MCF 10A (cell line): ENCODE results near the gene SGCE. TPM values are rescaled to one million over a fixed set of nuclear protein-coding genes. Genes with fewer than 3 reads are reported as not detected.

ENCODE experiments used
- BruUV-seq: library from RNA; stranded (reverse); fragments of 400-500 nt; replicated peaks from 2 replicates; lab custom pipeline; 2021; lab: Mats Ljungman, UMichigan
- CTCF ChIA-PET: fragments of 300-600 bp; sonication (Branson Sonifier 250); formaldehyde crosslinking; extraction: SDS; loops from one replicate; lab custom pipeline; 2021; ENCODE audit warnings: antibody characterized with exemption, inconsistent platforms; lab: Yijun Ruan, JAX
- POLR2A ChIA-PET: fragments of 300-600, 350-650 bp; sonication (Branson Sonifier 250); formaldehyde crosslinking; extraction: SDS; loops from one replicate; lab custom pipeline; 2020; ENCODE audit warnings: antibody characterized with exemption, inconsistent platforms; lab: Yijun Ruan, JAX
- DNase-seq: peaks from one replicate; pipeline ENCODE4 v3.0.0-alpha.2; 2018; ENCODE audit not compliant: unreplicated experiment
- H3K27ac Mint-ChIP-seq: one replicate; pipeline ENCODE4 v1.8.0; 2022; ENCODE audit warnings: mild to moderate bottlenecking, low read depth, mixed read lengths; ENCODE audit not compliant: unreplicated experiment
- H3K27me3 Mint-ChIP-seq: one replicate; pipeline ENCODE4 v1.8.0; 2022; ENCODE audit warnings: mixed read lengths; ENCODE audit not compliant: insufficient read depth, unreplicated experiment
- H3K36me3 Mint-ChIP-seq: one replicate; pipeline ENCODE4 v1.8.0; 2022; ENCODE audit warnings: mild to moderate bottlenecking, moderate library complexity, mixed read lengths; ENCODE audit not compliant: insufficient read depth, unreplicated experiment
- H3K4me1 Mint-ChIP-seq: one replicate; pipeline ENCODE4 v1.8.0; 2022; ENCODE audit warnings: mixed read lengths; ENCODE audit not compliant: insufficient read depth, unreplicated experiment
- H3K4me3 Mint-ChIP-seq: one replicate; pipeline ENCODE4 v1.8.0; 2022; ENCODE audit warnings: mild to moderate bottlenecking, moderate library complexity, mixed read lengths; ENCODE audit not compliant: unreplicated experiment
- H3K9me3 Mint-ChIP-seq: one replicate; pipeline ENCODE4 v1.8.0; 2022; ENCODE audit warnings: mixed read lengths; ENCODE audit not compliant: unreplicated experiment
- intact Hi-C: fragments of 100-400 bp; cut with micrococcal nuclease; formaldehyde crosslinking; loops from 2 replicates; pipeline ENCODE4 v1.14.1; 2022
- total RNA-seq: library from RNA; stranded (reverse); gene quantifications from 2 replicates; pipeline ENCODE4 v1.2.3, GENCODE V29; 2022
- TF ChIP-seq, protein P1 (sequence below): fragments of 200-600 bp; IDR thresholded peaks from one replicate; pipeline ENCODE4 v1.8.0; 2022; ENCODE audit warnings: antibody characterized with exemption, mild to moderate bottlenecking; ENCODE audit not compliant: unreplicated experiment

SGCE gene
- total RNA-seq, 1 experiment from 2014 or later = 39.4 TPM

DNA sequence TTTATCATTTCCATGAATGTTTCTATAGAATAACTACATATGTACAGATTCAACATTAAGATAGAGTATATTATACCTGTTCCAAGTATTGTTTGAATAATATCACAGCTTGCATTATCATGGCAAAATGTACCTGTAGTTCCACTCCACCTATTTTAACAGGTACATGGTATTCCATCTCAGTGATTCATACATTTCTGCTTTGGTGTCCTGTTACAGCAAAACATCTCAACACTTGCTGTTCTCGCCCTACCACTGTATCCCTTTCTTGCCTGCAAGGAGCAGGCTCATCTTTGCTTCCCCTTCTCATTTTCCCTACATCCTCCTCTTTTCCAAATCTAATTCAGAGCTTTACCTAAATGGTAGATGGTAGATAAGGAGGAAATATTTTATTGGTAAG lies 27.1 kb upstream of the SGCE start:
- Mint-ChIP-seq H3K4me3 (no peak overlapping the region), H3K9me3 (no peaks in the 10 kb centered on the region), H3K27ac (no peak overlapping the region), H3K36me3 (no peaks in the 10 kb centered on the region), H3K27me3 (no peaks in the 10 kb centered on the region), H3K4me1 (peaks cover 16% of the 10 kb centered on the region)
- CTCF ChIA-PET = no interaction called here
- intact Hi-C loops = no loop called here
- BruUV-seq = no TSS peak
- TF ChIP-seq, protein P1, sequence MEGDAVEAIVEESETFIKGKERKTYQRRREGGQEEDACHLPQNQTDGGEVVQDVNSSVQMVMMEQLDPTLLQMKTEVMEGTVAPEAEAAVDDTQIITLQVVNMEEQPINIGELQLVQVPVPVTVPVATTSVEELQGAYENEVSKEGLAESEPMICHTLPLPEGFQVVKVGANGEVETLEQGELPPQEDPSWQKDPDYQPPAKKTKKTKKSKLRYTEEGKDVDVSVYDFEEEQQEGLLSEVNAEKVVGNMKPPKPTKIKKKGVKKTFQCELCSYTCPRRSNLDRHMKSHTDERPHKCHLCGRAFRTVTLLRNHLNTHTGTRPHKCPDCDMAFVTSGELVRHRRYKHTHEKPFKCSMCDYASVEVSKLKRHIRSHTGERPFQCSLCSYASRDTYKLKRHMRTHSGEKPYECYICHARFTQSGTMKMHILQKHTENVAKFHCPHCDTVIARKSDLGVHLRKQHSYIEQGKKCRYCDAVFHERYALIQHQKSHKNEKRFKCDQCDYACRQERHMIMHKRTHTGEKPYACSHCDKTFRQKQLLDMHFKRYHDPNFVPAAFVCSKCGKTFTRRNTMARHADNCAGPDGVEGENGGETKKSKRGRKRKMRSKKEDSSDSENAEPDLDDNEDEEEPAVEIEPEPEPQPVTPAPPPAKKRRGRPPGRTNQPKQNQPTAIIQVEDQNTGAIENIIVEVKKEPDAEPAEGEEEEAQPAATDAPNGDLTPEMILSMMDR = no peak
- POLR2A ChIA-PET = interaction anchor here (0.6 to 1.2 kb wide), 2 partner anchors 15 to 24 kb away, joined by 3 to 4 read pairs; no protein-coding TSS in a partner anchor
- no peak for DNase-seq

DNA sequence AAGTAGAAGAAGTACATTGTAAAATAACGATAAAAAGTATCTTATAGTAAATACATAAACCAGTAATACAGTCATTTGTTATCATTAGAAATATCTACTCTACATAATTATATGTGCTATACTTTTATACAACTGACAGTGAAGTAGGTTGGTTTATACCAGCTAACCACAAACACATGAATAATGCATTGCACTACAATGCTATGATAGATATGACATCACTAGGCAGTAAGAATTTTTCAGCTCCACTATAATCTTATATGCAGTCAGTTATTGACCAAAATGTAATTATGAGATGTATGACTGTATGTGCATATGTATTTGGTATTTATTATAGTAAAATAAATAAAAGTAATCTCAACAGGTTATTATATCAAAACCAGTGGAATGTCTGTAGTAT lies 23.4 kb upstream of the SGCE start:
- ChIA-PET POLR2A (interaction anchor here (0.5 to 0.7 kb wide), 2 partner anchors 18 to 60 kb away, joined by 3 to 4 read pairs; no protein-coding TSS in a partner anchor), CTCF (no interaction called here)
- Mint-ChIP-seq H3K27me3 (no peaks in the 10 kb centered on the region), H3K4me3 (no peak overlapping the region), H3K9me3 (no peaks in the 10 kb centered on the region), H3K27ac (no peak overlapping the region), H3K4me1 (peaks cover 16% of the 10 kb centered on the region), H3K36me3 (no peaks in the 10 kb centered on the region)
- DNase-seq = no peak
- TF ChIP-seq, protein P1 = no peak
- intact Hi-C loops = no loop called here
- no TSS peak for BruUV-seq

DNA sequence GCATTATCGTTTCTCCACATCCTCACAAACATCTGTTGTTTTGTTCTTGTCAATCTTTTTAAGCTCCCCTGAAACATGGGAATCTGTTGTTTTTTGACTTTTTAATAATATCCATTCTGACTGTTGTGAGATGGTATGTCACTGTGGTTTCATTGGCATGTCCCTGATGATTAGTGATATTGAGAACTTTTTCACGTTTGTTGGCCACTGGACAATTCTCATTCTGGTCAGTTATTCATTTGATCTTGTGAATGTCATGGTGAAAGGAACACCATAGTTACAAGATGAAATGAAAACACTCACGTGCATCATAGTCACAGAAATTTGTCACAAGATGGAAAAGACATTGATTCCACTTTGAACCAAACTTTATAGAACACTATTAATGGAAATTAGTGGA lies 20.5 kb upstream of the SGCE start:
- no TSS peak for BruUV-seq
- POLR2A ChIA-PET = no interaction called here
- H3K27me3 Mint-ChIP-seq = no peaks in the 10 kb centered on the region
- CTCF ChIA-PET = no interaction called here
- no peak overlapping the region for H3K27ac Mint-ChIP-seq
- no peak for DNase-seq
- no peaks in the 10 kb centered on the region for H3K9me3 Mint-ChIP-seq
- TF ChIP-seq, protein P1 = no peak
- peaks cover 7% of the 10 kb centered on the region for H3K4me1 Mint-ChIP-seq
- no peaks in the 10 kb centered on the region for H3K36me3 Mint-ChIP-seq
- intact Hi-C loops = no loop called here
- H3K4me3 Mint-ChIP-seq = no peak overlapping the region

DNA sequence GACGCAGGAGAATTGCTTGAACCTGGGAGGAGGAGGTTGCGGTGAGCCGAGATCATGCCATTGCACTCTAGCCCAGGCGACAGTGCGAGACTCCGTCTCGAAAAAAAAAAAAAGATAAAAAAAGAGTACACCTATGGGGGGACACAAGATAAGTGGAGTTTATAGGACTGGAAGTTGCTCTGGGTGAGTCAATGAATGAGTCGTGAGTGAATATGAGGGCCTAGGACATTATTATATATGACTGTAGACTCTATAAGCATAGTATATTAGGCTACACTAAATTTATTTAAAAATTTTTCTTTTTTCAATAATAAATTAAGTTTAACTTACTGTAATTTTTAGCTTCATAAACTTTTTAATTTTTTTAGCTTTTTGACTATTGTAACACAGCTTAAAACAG lies 19.4 kb upstream of the SGCE start:
- Mint-ChIP-seq H3K27me3 (no peaks in the 10 kb centered on the region), H3K4me1 (peaks cover 7% of the 10 kb centered on the region), H3K4me3 (no peak overlapping the region), H3K9me3 (no peaks in the 10 kb centered on the region), H3K36me3 (no peaks in the 10 kb centered on the region), H3K27ac (no peak overlapping the region)
- ChIA-PET CTCF (interaction anchor here (0.7 kb wide), 1 partner anchor 531 kb away, joined by 3 read pairs; no protein-coding TSS in a partner anchor), POLR2A (interaction anchor here (0.7 kb wide), 1 partner anchor 19 kb away, joined by 3 read pairs; no protein-coding TSS in a partner anchor)
- DNase-seq = no peak
- TF ChIP-seq, protein P1 = no peak
- intact Hi-C loops = no loop called here
- BruUV-seq = no TSS peak
